Measurements from ENCODE around the gene MXRA7.
"Not testable (repeated sequence)": the region's sequence is repeated elsewhere in the genome, so short reads cannot be mapped to it uniquely, and the experiment has no call there.

MXRA7 gene

GRCh38 chr17:76716146-76716838, 5.5 kb upstream of the MXRA7 start:
- peak; percentile 99 for DNase-seq (ENCODE audit: low read depth)

- no peak for DNase-seq (ENCODE audit: low read depth)
These were observed 4.7 kb upstream of the MXRA7 start for GRCh38 chr17:76715496-76715830.

- DNase-seq (ENCODE audit: low read depth) = no peak
These were observed 4.2 kb upstream of the MXRA7 start for GRCh38 chr17:76714822-76715495.

- no peak for DNase-seq (ENCODE audit: low read depth)
These were observed 3.6 kb upstream of the MXRA7 start for GRCh38 chr17:76714336-76714735.

- DNase-seq (ENCODE audit: low read depth) = no peak
These were observed 3.0 kb upstream of the MXRA7 start for GRCh38 chr17:76713765-76714164.

- DNase-seq (ENCODE audit: low read depth) = not testable (repeated sequence)
These were observed 1.6 kb upstream of the MXRA7 start for GRCh38 chr17:76712321-76712720.

- DNase-seq (ENCODE audit: low read depth) = not testable (repeated sequence)
These were observed 558 bp downstream of the MXRA7 start for GRCh38 chr17:76709951-76710862.

GRCh38 chr17:76709077-76709950, 1.5 kb downstream of the MXRA7 start:
- peak; percentile 94 for DNase-seq (ENCODE audit: low read depth)

GRCh38 chr17:76707985-76708807, 2.6 kb downstream of the MXRA7 start:
- no peak for DNase-seq (ENCODE audit: low read depth)

- no peak for DNase-seq (ENCODE audit: low read depth)
These were observed 3.9 kb downstream of the MXRA7 start for GRCh38 chr17:76706817-76707216.

GRCh38 chr17:76704805-76705204, 6.0 kb downstream of the MXRA7 start:
- DNase-seq (ENCODE audit: low read depth) = no peak

GRCh38 chr17:76702941-76703637, 7.7 kb downstream of the MXRA7 start:
- DNase-seq (ENCODE audit: low read depth) = no peak

- no peak for DNase-seq (ENCODE audit: low read depth)
These were observed 8.7 kb downstream of the MXRA7 start for GRCh38 chr17:76702076-76702475.

- DNase-seq (ENCODE audit: low read depth) = no peak
These were observed 9.2 kb downstream of the MXRA7 start for GRCh38 chr17:76701471-76701967.

GRCh38 chr17:76700617-76701470, 9.9 kb downstream of the MXRA7 start:
- peak; percentile 82 for DNase-seq (ENCODE audit: low read depth)

GRCh38 chr17:76700270-76700616, 10.5 kb downstream of the MXRA7 start:
- no peak for DNase-seq (ENCODE audit: low read depth)

GRCh38 chr17:76698466-76698977, 12.2 kb downstream of the MXRA7 start:
- DNase-seq (ENCODE audit: low read depth) = not testable (repeated sequence)

GRCh38 chr17:76697702-76698465, 12.9 kb downstream of the MXRA7 start:
- no peak for DNase-seq (ENCODE audit: low read depth)

Measured in fibroblast of gingiva (primary cell).